H9 (cell line): Measurements from ENCODE around the gene KLHL21. TPM values are rescaled to one million over a fixed set of nuclear protein-coding genes. Genes with fewer than 3 reads are reported as not detected.
"Not testable (repeated sequence)": the region's sequence is repeated elsewhere in the genome, so short reads cannot be mapped to it uniquely, and the experiment has no call there.

ENCODE experiments used
- DNase-seq: peaks from one replicate; pipeline ENCODE4 v3.0.0-alpha.2; 2017
- H2AFZ ChIP-seq: one replicate; pipeline ENCODE4 v1.6.1; 2013; ENCODE audit warnings: mild to moderate bottlenecking, low read length, control low read depth, moderate library complexity
- H2AK5ac ChIP-seq: 2 replicates; pipeline ENCODE4 v1.6.1; 2013; ENCODE audit warnings: low read length, control low read depth, mixed read lengths; ENCODE audit not compliant: insufficient read length
- H2BK120ac ChIP-seq: one replicate; pipeline ENCODE4 v1.6.1; 2013; ENCODE audit warnings: low read depth, mild to moderate bottlenecking, low read length, control low read depth, inconsistent platforms; ENCODE audit not compliant: poor library complexity, severe bottlenecking
- H2BK12ac ChIP-seq: 2 replicates; pipeline ENCODE4 v1.6.1; 2013; ENCODE audit warnings: low read length, control low read depth, mixed read lengths, low read depth; ENCODE audit not compliant: insufficient read length
- H2BK15ac ChIP-seq: 2 replicates; pipeline ENCODE4 v1.6.1; 2013; ENCODE audit warnings: low read depth, low read length, control low read depth
- H2BK20ac ChIP-seq: one replicate; pipeline ENCODE4 v1.6.1; 2013; ENCODE audit warnings: low read depth, mild to moderate bottlenecking, low read length, control low read depth, inconsistent platforms; ENCODE audit not compliant: poor library complexity, severe bottlenecking
- H2BK5ac ChIP-seq: 2 replicates; pipeline ENCODE4 v1.6.1; 2013; ENCODE audit warnings: low read length, control low read depth, mixed read lengths; ENCODE audit not compliant: insufficient read length
- H3K14ac ChIP-seq: 2 replicates; pipeline ENCODE4 v1.6.1; 2013; ENCODE audit warnings: low read length, control low read depth; ENCODE audit not compliant: insufficient read depth
- H3K18ac ChIP-seq: 2 replicates; pipeline ENCODE4 v1.6.1; 2013; ENCODE audit warnings: low read depth, mild to moderate bottlenecking, mixed read lengths, low read length, control low read depth; ENCODE audit not compliant: insufficient read length
- H3K23ac ChIP-seq: 2 replicates; pipeline ENCODE4 v1.6.1; 2013; ENCODE audit warnings: low read length, control low read depth, mixed read lengths, low read depth; ENCODE audit not compliant: insufficient read length
- H3K23me2 ChIP-seq: 2 replicates; pipeline ENCODE4 v1.6.1; 2013; ENCODE audit warnings: low read depth, mild to moderate bottlenecking, mixed read lengths, low read length, control low read depth; ENCODE audit not compliant: insufficient read length, poor library complexity, severe bottlenecking
- H3K27ac ChIP-seq: 2 replicates; pipeline ENCODE4 v1.5.1; 2013; ENCODE audit warnings: low read length, control low read depth, mixed read lengths, low read depth; ENCODE audit not compliant: insufficient read length
- H3K27me3 ChIP-seq: 2 replicates; pipeline ENCODE4 v1.6.1; 2013; ENCODE audit warnings: low read length, control low read depth, inconsistent platforms; ENCODE audit not compliant: insufficient read depth
- H3K4ac ChIP-seq: 2 replicates; pipeline ENCODE4 v1.6.1; 2013; ENCODE audit warnings: low read depth, mild to moderate bottlenecking, control low read depth, inconsistent platforms, low read length, moderate library complexity
- H3K4me1 ChIP-seq: 2 replicates; pipeline ENCODE4 v1.6.1; 2013; ENCODE audit warnings: low read length, control low read depth, inconsistent platforms; ENCODE audit not compliant: insufficient read depth
- H3K4me2 ChIP-seq: 2 replicates; pipeline ENCODE4 v1.6.1; 2013; ENCODE audit warnings: low read length, control low read depth, mixed read lengths; ENCODE audit not compliant: insufficient read length, insufficient read depth
- H3K56ac ChIP-seq: 2 replicates; pipeline ENCODE4 v1.6.1; 2013; ENCODE audit warnings: low read depth, mild to moderate bottlenecking, mixed read lengths, low read length, control low read depth; ENCODE audit not compliant: insufficient read length
- H3K79me1 ChIP-seq: 2 replicates; pipeline ENCODE4 v1.6.1; 2013; ENCODE audit warnings: low read depth, mild to moderate bottlenecking, moderate library complexity, low read length, control low read depth, inconsistent platforms; ENCODE audit not compliant: insufficient read depth, poor library complexity, severe bottlenecking
- H3K79me2 ChIP-seq: 2 replicates; pipeline ENCODE4 v1.6.1; 2013; ENCODE audit warnings: low read length, control low read depth, inconsistent platforms; ENCODE audit not compliant: insufficient read depth
- H3K9ac ChIP-seq: 2 replicates; pipeline ENCODE4 v1.6.1; 2013; ENCODE audit warnings: low read length, control low read depth, mixed read lengths; ENCODE audit not compliant: insufficient read length; ENCODE audit errors: extremely low read depth
- H3K9me3 ChIP-seq: one replicate; pipeline ENCODE4 v1.6.1; 2013; ENCODE audit warnings: low read depth, low read length, inconsistent platforms; ENCODE audit not compliant: control insufficient read depth
- H3T11ph ChIP-seq: one replicate; pipeline ENCODE4 v1.6.1; 2013; ENCODE audit warnings: mild to moderate bottlenecking, low read length, control low read depth, inconsistent platforms
- H4K20me1 ChIP-seq: one replicate; pipeline ENCODE4 v1.6.1; 2013; ENCODE audit not compliant: control insufficient read depth, insufficient read length, insufficient read depth
- H4K5ac ChIP-seq: 2 replicates; pipeline ENCODE4 v1.6.1; 2013; ENCODE audit warnings: low read depth, mild to moderate bottlenecking, mixed read lengths, low read length, control low read depth; ENCODE audit not compliant: insufficient read length
- H4K8ac ChIP-seq: replicated peaks from 2 replicates; pipeline ENCODE4 v1.6.1; 2013; ENCODE audit warnings: low read length, control low read depth, mixed read lengths, low read depth; ENCODE audit not compliant: insufficient read length
- H4K91ac ChIP-seq: 2 replicates; pipeline ENCODE4 v1.6.1; 2013; ENCODE audit warnings: low read depth, mild to moderate bottlenecking, moderate library complexity, mixed read lengths, low read length, control low read depth; ENCODE audit not compliant: insufficient read length
- H3K27ac Mint-ChIP-seq, 3 experiments: 2 replicates in 2 of 3; 3 replicates in 1 of 3; pipeline ENCODE4 v1.8.0; 2020 to 2021; ENCODE audit warnings: mixed read lengths in 3 of 3, mild to moderate bottlenecking in 1 of 3, moderate library complexity in 1 of 3
- H3K27me3 Mint-ChIP-seq: 2 replicates; pipeline ENCODE4 v1.8.0; 2021; ENCODE audit warnings: low read depth, mild to moderate bottlenecking, moderate library complexity, mixed read lengths
- H3K36me3 Mint-ChIP-seq, 3 experiments: 2 replicates in 2 of 3; 3 replicates in 1 of 3; pipeline ENCODE4 v1.8.0; 2020 to 2021; ENCODE audit warnings: low read depth in 3 of 3, mixed read lengths in 3 of 3; ENCODE audit not compliant: insufficient read depth in 1 of 3
- H3K4me1 Mint-ChIP-seq, 2 experiments: 2 replicates each; pipeline ENCODE4 v1.8.0; 2020; ENCODE audit warnings: mixed read lengths in 2 of 2
- H3K4me3 Mint-ChIP-seq, 2 experiments: 2 replicates in 1 of 2; 3 replicates in 1 of 2; pipeline ENCODE4 v1.8.0; 2020 to 2021; ENCODE audit warnings: mild to moderate bottlenecking in 2 of 2, mixed read lengths in 2 of 2, moderate library complexity in 1 of 2
- H3K9me3 Mint-ChIP-seq, 2 experiments: 2 replicates in 1 of 2; 3 replicates in 1 of 2; pipeline ENCODE4 v1.8.0; 2020; ENCODE audit warnings: mild to moderate bottlenecking in 2 of 2, mixed read lengths in 2 of 2, moderate library complexity in 1 of 2
- CTCF ChIP-seq: fragments of 200-600 bp; sonication (generic); conservative IDR thresholded peaks from 3 replicates; pipeline ENCODE4 v1.8.0; 2021; ENCODE audit warnings: antibody characterized with exemption, mild to moderate bottlenecking
- WGBS: extraction: QIAGEN DNeasy Blood & Tissue Kit; methylation state at CpG from one replicate; pipeline ENCODE4 v1.1.7; 2013; ENCODE audit warnings: missing lambda C conversion rate, low lambda C conversion rate, mixed read lengths; ENCODE audit not compliant: insufficient read length; ENCODE audit errors: extremely low coverage; 5-methylcytosine and 5-hydroxymethylcytosine counted together
- total RNA-seq: library from RNA; stranded (reverse); gene quantifications from 2 replicates; pipeline ENCODE4 v1.2.1, GENCODE V29; 2021

The KLHL21 gene
- total RNA-seq, 1 experiment from 2014 or later, result 31.9 TPM

DNA sequence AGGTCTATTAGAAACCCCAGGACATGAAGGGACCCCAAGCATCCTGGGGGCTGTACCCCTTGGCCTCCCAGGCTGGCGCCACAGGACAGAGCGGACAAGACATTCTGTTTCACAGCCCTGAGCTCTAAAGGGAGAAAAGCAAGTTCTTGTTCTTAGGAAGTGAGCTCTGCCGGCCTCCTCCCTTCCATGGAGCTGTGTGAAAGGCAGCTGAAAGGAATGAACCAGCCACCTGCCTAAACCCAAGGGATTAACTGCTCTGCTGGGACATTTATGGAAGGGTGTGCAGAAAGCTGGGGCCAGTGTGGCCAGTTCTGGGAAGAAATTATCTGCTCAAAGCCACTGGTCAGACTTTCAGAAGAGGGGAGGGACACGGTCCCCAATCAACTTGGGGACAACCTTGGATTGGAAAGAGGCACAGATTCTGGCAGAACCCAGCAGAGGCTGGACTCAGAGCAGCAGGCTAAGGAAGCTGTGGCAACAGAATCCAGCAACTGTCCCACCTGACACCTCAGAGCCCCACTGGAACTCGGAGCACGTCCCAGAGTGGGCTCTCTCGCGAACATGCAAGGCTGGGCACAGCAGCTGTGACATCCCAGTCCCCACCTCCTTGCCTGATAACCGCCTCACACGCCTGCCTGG lies 2.1 kb downstream of the KLHL21 start:
- H3K27ac Mint-ChIP-seq, result peak overlapping the region in 1 of 3 experiments; percentile 94; a peak in 2 of 7 replicates
- Histone ChIP-seq H4K8ac (no peak overlapping the region), H3K4ac (no peak overlapping the region), H3K79me1 (no peaks in the 10 kb centered on the region), H2BK15ac (no peak overlapping the region), H2BK120ac (no peak overlapping the region), H3K4me1 (no peaks in the 10 kb centered on the region), H2AK5ac (no peak overlapping the region), H3K18ac (peak overlapping the region; percentile 13), H2AFZ (no peak overlapping the region), H3K27me3 (no peaks in the 10 kb centered on the region), H2BK20ac (no peak overlapping the region), H3K9ac (peak overlapping the region; percentile 60), H3K56ac (no peak overlapping the region), H2BK5ac (no peak overlapping the region), H3K4me2 (peak overlapping the region; percentile 83), H2BK12ac (no peak overlapping the region), H3T11ph (no peak overlapping the region), H4K91ac (no peak overlapping the region), H3K79me2 (peaks cover 18% of the 10 kb centered on the region; the same call in 1 of the 2 replicates), H3K9me3 (no peaks in the 10 kb centered on the region), H3K27ac (no peak overlapping the region), H3K23me2 (peaks cover 21% of the 10 kb centered on the region), H4K20me1 (peaks cover 2% of the 10 kb centered on the region), H4K5ac (no peak overlapping the region), H3K14ac (0 out of 2 replicates have a peak overlapping the region, but pooled peaks have one; percentile 53), H3K23ac (no peak overlapping the region)
- DNase-seq, result no peak
- peaks cover 28 to 29% of the 10 kb centered on the region in 2 experiments for H3K4me1 Mint-ChIP-seq
- H3K9me3 Mint-ChIP-seq, result no peaks in the 10 kb centered on the region
- H3K4me3 Mint-ChIP-seq, result peak overlapping the region; percentile 88 to 94
- TF ChIP-seq CTCF, result no peak
- peaks cover 15 to 46% (median 34%) of the 10 kb centered on the region in 3 experiments for H3K36me3 Mint-ChIP-seq
- no peaks in the 10 kb centered on the region for H3K27me3 Mint-ChIP-seq
- WGBS, result no CpG with 5 or more reads among the region's 10 CpGs

DNA sequence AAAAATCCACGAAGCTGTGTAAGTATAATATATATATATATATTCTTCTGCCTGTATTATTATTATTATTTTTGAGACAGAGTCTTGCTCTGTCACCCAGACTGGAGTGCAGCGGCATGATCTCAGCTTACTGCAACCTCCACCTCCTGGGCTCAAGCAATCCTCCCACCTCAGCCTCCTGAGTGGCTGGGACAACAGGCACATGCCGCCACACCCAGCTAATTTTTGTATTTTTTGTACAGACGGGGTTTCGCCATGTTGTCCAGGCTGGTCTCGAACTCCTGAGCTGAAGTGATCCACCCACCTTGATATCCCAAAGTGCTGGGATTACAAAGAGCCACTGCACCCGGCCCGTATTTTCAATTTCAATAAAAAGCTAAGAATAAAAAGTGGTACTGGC lies 2.7 kb downstream of the KLHL21 start:
- H3K4me1 ChIP-seq, H3K79me1 ChIP-seq, H2BK5ac ChIP-seq, H3K14ac ChIP-seq, H2AFZ ChIP-seq, H3K27ac ChIP-seq, H2BK20ac ChIP-seq, H3K4ac ChIP-seq, H3T11ph ChIP-seq, H4K91ac ChIP-seq, H3K23ac ChIP-seq, H3K9me3 ChIP-seq, H3K4me2 ChIP-seq, H3K56ac ChIP-seq, H3K9ac ChIP-seq, H3K18ac ChIP-seq, H2BK12ac ChIP-seq, H3K27ac Mint-ChIP-seq, H4K20me1 ChIP-seq, H3K27me3 Mint-ChIP-seq, H2BK15ac ChIP-seq, DNase-seq, H4K8ac ChIP-seq, H3K9me3 Mint-ChIP-seq, H4K5ac ChIP-seq, H2AK5ac ChIP-seq, H2BK120ac ChIP-seq, H3K27me3 ChIP-seq: not testable (repeated sequence)
- Histone ChIP-seq H3K79me2 (peaks cover 18% of the 10 kb centered on the region; the same call in 1 of the 2 replicates), H3K23me2 (peaks cover 21% of the 10 kb centered on the region)
- WGBS, result no CpG with 5 or more reads among the region's 8 CpGs
- Mint-ChIP-seq H3K36me3 (peaks cover 18 to 51% (median 39%) of the 10 kb centered on the region in 3 experiments), H3K4me1 (peaks cover 28 to 29% of the 10 kb centered on the region in 2 experiments), H3K4me3 (peak overlapping the region; percentile 88 to 94)
